Stimulated activated memory B cell treated with anti-CD40 and anti-IgM and Interleukin-4, amounts not matched to agents 10 μg/mL and 1 μg/mL and 100 μg/mL, for 72 hours (primary cell): ENCODE measurements around the gene NUAK1.

ENCODE experiments used
- ATAC-seq: fragments of 150-1000 bp; cut with Tn5 transposase; 2 replicates; pipeline ENCODE4 v1.10.0; 2021
- H3K27ac Mint-ChIP-seq: one replicate; pipeline ENCODE4 v1.8.0; 2022; ENCODE audit warnings: mild to moderate bottlenecking, mixed read lengths
- H3K27me3 Mint-ChIP-seq: one replicate; pipeline ENCODE4 v1.8.0; 2022; ENCODE audit warnings: mixed read lengths
- H3K36me3 Mint-ChIP-seq: one replicate; pipeline ENCODE4 v1.8.0; 2022; ENCODE audit warnings: mixed read lengths
- H3K4me1 Mint-ChIP-seq: one replicate; pipeline ENCODE4 v1.8.0; 2022; ENCODE audit warnings: mixed read lengths
- H3K4me3 Mint-ChIP-seq: one replicate; pipeline ENCODE4 v1.8.0; 2022; ENCODE audit warnings: mild to moderate bottlenecking, moderate library complexity, mixed read lengths
- H3K9me3 Mint-ChIP-seq: one replicate; pipeline ENCODE4 v1.8.0; 2022; ENCODE audit warnings: mixed read lengths

Gene NUAK1

GRCh38 chr12:106078358-106079010 lies 60.3 kb downstream of the NUAK1 start:
- H3K9me3 Mint-ChIP-seq, result no peaks in the 10 kb centered on the region
- no peak overlapping the region for H3K4me3 Mint-ChIP-seq
- no peak for ATAC-seq
- no peaks in the 10 kb centered on the region for H3K4me1 Mint-ChIP-seq
- H3K27ac Mint-ChIP-seq, result no peak overlapping the region
- peaks cover 48% of the 10 kb centered on the region for H3K27me3 Mint-ChIP-seq
- no peaks in the 10 kb centered on the region for H3K36me3 Mint-ChIP-seq

- Mint-ChIP-seq H3K4me3 (no peak overlapping the region), H3K4me1 (no peaks in the 10 kb centered on the region), H3K9me3 (no peaks in the 10 kb centered on the region), H3K27ac (no peak overlapping the region), H3K27me3 (peaks cover 32% of the 10 kb centered on the region), H3K36me3 (no peaks in the 10 kb centered on the region)
- no peak for ATAC-seq
These were observed 63.9 kb downstream of the NUAK1 start for GRCh38 chr12:106074706-106075392.

- Mint-ChIP-seq H3K4me1 (no peaks in the 10 kb centered on the region), H3K36me3 (no peaks in the 10 kb centered on the region), H3K9me3 (no peaks in the 10 kb centered on the region), H3K4me3 (no peak overlapping the region), H3K27me3 (peaks cover 27% of the 10 kb centered on the region), H3K27ac (no peak overlapping the region)
- no peak for ATAC-seq
These were observed 64.4 kb downstream of the NUAK1 start for GRCh38 chr12:106074361-106074705.

- Mint-ChIP-seq H3K9me3 (no peaks in the 10 kb centered on the region), H3K36me3 (no peaks in the 10 kb centered on the region), H3K4me1 (no peaks in the 10 kb centered on the region), H3K27me3 (peaks cover 17% of the 10 kb centered on the region), H3K4me3 (no peak overlapping the region), H3K27ac (no peak overlapping the region)
- ATAC-seq, result no peak
These were observed 65.6 kb downstream of the NUAK1 start for GRCh38 chr12:106073179-106073578.

GRCh38 chr12:106072751-106073150 lies 66.0 kb downstream of the NUAK1 start:
- no peaks in the 10 kb centered on the region for H3K9me3 Mint-ChIP-seq
- no peak overlapping the region for H3K27ac Mint-ChIP-seq
- H3K36me3 Mint-ChIP-seq, result no peaks in the 10 kb centered on the region
- no peak overlapping the region for H3K4me3 Mint-ChIP-seq
- peaks cover 15% of the 10 kb centered on the region for H3K27me3 Mint-ChIP-seq
- no peak for ATAC-seq
- no peaks in the 10 kb centered on the region for H3K4me1 Mint-ChIP-seq

GRCh38 chr12:106071686-106072085 lies 67.1 kb downstream of the NUAK1 start:
- peaks cover 8% of the 10 kb centered on the region for H3K27me3 Mint-ChIP-seq
- H3K4me1 Mint-ChIP-seq, result no peaks in the 10 kb centered on the region
- no peak for ATAC-seq
- no peak overlapping the region for H3K27ac Mint-ChIP-seq
- H3K9me3 Mint-ChIP-seq, result no peaks in the 10 kb centered on the region
- no peak overlapping the region for H3K4me3 Mint-ChIP-seq
- H3K36me3 Mint-ChIP-seq, result no peaks in the 10 kb centered on the region

- no peaks in the 10 kb centered on the region for H3K9me3 Mint-ChIP-seq
- no peaks in the 10 kb centered on the region for H3K36me3 Mint-ChIP-seq
- H3K27me3 Mint-ChIP-seq, result peaks cover 8% of the 10 kb centered on the region
- H3K4me3 Mint-ChIP-seq, result no peak overlapping the region
- no peak overlapping the region for H3K27ac Mint-ChIP-seq
- ATAC-seq, result no peak
- no peaks in the 10 kb centered on the region for H3K4me1 Mint-ChIP-seq
These were observed 68.1 kb downstream of the NUAK1 start for GRCh38 chr12:106070611-106071010.

- ATAC-seq, result no peak
- H3K36me3 Mint-ChIP-seq, result no peaks in the 10 kb centered on the region
- H3K4me3 Mint-ChIP-seq, result no peak overlapping the region
- H3K9me3 Mint-ChIP-seq, result no peaks in the 10 kb centered on the region
- H3K4me1 Mint-ChIP-seq, result no peaks in the 10 kb centered on the region
- H3K27me3 Mint-ChIP-seq, result peaks cover 8% of the 10 kb centered on the region
- no peak overlapping the region for H3K27ac Mint-ChIP-seq
These were observed 68.6 kb downstream of the NUAK1 start for GRCh38 chr12:106070147-106070546.

GRCh38 chr12:106068296-106068695 lies 70.5 kb downstream of the NUAK1 start:
- Mint-ChIP-seq H3K4me1 (no peaks in the 10 kb centered on the region), H3K36me3 (no peaks in the 10 kb centered on the region), H3K27ac (no peak overlapping the region), H3K27me3 (peaks cover 8% of the 10 kb centered on the region), H3K4me3 (no peak overlapping the region), H3K9me3 (no peaks in the 10 kb centered on the region)
- no peak for ATAC-seq

GRCh38 chr12:106067606-106068205 lies 71.0 kb downstream of the NUAK1 start:
- no peak for ATAC-seq
- Mint-ChIP-seq H3K9me3 (no peaks in the 10 kb centered on the region), H3K36me3 (no peaks in the 10 kb centered on the region), H3K27me3 (peaks cover 8% of the 10 kb centered on the region), H3K4me3 (no peak overlapping the region), H3K4me1 (no peaks in the 10 kb centered on the region), H3K27ac (no peak overlapping the region)

- no peaks in the 10 kb centered on the region for H3K36me3 Mint-ChIP-seq
- H3K9me3 Mint-ChIP-seq, result no peaks in the 10 kb centered on the region
- ATAC-seq, result no peak
- H3K4me3 Mint-ChIP-seq, result no peak overlapping the region
- H3K27me3 Mint-ChIP-seq, result peaks cover 8% of the 10 kb centered on the region
- no peaks in the 10 kb centered on the region for H3K4me1 Mint-ChIP-seq
- no peak overlapping the region for H3K27ac Mint-ChIP-seq
These were observed 71.9 kb downstream of the NUAK1 start for GRCh38 chr12:106066726-106067325.

- ATAC-seq, result no peak
- Mint-ChIP-seq H3K4me3 (no peak overlapping the region), H3K4me1 (no peaks in the 10 kb centered on the region), H3K9me3 (no peaks in the 10 kb centered on the region), H3K27me3 (peaks cover 8% of the 10 kb centered on the region), H3K27ac (no peak overlapping the region), H3K36me3 (no peaks in the 10 kb centered on the region)
These were observed 72.6 kb downstream of the NUAK1 start for GRCh38 chr12:106066051-106066705.

- ATAC-seq, result no peak
- H3K4me3 Mint-ChIP-seq, result no peak overlapping the region
- H3K4me1 Mint-ChIP-seq, result no peaks in the 10 kb centered on the region
- peaks cover 6% of the 10 kb centered on the region for H3K27me3 Mint-ChIP-seq
- no peaks in the 10 kb centered on the region for H3K36me3 Mint-ChIP-seq
- H3K27ac Mint-ChIP-seq, result no peak overlapping the region
- H3K9me3 Mint-ChIP-seq, result no peaks in the 10 kb centered on the region
These were observed 73.2 kb downstream of the NUAK1 start for GRCh38 chr12:106065506-106065905.

GRCh38 chr12:106064721-106065021 lies 74.1 kb downstream of the NUAK1 start:
- no peak for ATAC-seq
- Mint-ChIP-seq H3K36me3 (no peaks in the 10 kb centered on the region), H3K27ac (no peak overlapping the region), H3K4me3 (no peak overlapping the region), H3K9me3 (no peaks in the 10 kb centered on the region), H3K4me1 (no peaks in the 10 kb centered on the region), H3K27me3 (no peaks in the 10 kb centered on the region)

- ATAC-seq, result no peak
- H3K9me3 Mint-ChIP-seq, result no peaks in the 10 kb centered on the region
- H3K27ac Mint-ChIP-seq, result no peak overlapping the region
- H3K4me1 Mint-ChIP-seq, result no peaks in the 10 kb centered on the region
- no peaks in the 10 kb centered on the region for H3K36me3 Mint-ChIP-seq
- H3K27me3 Mint-ChIP-seq, result no peaks in the 10 kb centered on the region
- no peak overlapping the region for H3K4me3 Mint-ChIP-seq
These were observed 74.7 kb downstream of the NUAK1 start for GRCh38 chr12:106063826-106064720.
